PC-3 (cell line): Measurements from ENCODE around the gene CALR3.

ENCODE experiments used
- EZH2 ChIP-seq: fragments of 300-600 bp; sonication (generic); IDR thresholded peaks from one replicate; pipeline ENCODE4 v1.6.1; 2017; ENCODE audit warnings: antibody characterized with exemption, mild to moderate bottlenecking, low read length; ENCODE audit not compliant: unreplicated experiment
- EZH2phosphoT487 ChIP-seq: fragments of 300-600 bp; sonication (generic); IDR thresholded peaks from 2 replicates; pipeline ENCODE4 v1.6.1; 2018; ENCODE audit warnings: mild to moderate bottlenecking, antibody characterized with exemption, low read length, borderline replicate concordance
- TF ChIP-seq, protein P1 (sequence below): fragments of 300-600 bp; sonication (generic); conservative IDR thresholded peaks from 2 replicates; pipeline ENCODE4 v1.5.1; 2017; ENCODE audit warnings: antibody characterized with exemption, low read depth, mild to moderate bottlenecking, low read length

- TF ChIP-seq, protein P1, sequence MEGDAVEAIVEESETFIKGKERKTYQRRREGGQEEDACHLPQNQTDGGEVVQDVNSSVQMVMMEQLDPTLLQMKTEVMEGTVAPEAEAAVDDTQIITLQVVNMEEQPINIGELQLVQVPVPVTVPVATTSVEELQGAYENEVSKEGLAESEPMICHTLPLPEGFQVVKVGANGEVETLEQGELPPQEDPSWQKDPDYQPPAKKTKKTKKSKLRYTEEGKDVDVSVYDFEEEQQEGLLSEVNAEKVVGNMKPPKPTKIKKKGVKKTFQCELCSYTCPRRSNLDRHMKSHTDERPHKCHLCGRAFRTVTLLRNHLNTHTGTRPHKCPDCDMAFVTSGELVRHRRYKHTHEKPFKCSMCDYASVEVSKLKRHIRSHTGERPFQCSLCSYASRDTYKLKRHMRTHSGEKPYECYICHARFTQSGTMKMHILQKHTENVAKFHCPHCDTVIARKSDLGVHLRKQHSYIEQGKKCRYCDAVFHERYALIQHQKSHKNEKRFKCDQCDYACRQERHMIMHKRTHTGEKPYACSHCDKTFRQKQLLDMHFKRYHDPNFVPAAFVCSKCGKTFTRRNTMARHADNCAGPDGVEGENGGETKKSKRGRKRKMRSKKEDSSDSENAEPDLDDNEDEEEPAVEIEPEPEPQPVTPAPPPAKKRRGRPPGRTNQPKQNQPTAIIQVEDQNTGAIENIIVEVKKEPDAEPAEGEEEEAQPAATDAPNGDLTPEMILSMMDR: no peak
- TF ChIP-seq EZH2: no peak
- no peak for TF ChIP-seq EZH2phosphoT487
Observed at GRCh38 chr19:16476401-16476800, 19.6 kb downstream of the CALR3 start.
